GM23248 (cell line): ENCODE results near the gene PIP4K2C. TPM values are rescaled to one million over a fixed set of nuclear protein-coding genes. Genes with fewer than 3 reads are reported as not detected.
"Not testable (repeated sequence)": the region's sequence is repeated elsewhere in the genome, so short reads cannot be mapped to it uniquely, and the experiment has no call there.

Source experiments
- DNase-seq: peaks from one replicate; pipeline ENCODE4 v3.0.0-alpha.2; 2015
- H2AFZ ChIP-seq: fragments of 200-600 bp; sonication (generic); 2 replicates; pipeline ENCODE4 v1.6.1; 2016; ENCODE audit warnings: antibody characterized with exemption
- H3F3A ChIP-seq: fragments of 200-600 bp; sonication (generic); 2 replicates; pipeline ENCODE4 v1.6.1; 2016; ENCODE audit warnings: mild to moderate bottlenecking, antibody characterized with exemption, mixed run types; ENCODE audit not compliant: insufficient read depth
- H3K27ac ChIP-seq: fragments of 200-600 bp; sonication (generic); 2 replicates; pipeline ENCODE4 v1.5.1; 2016; ENCODE audit warnings: mild to moderate bottlenecking
- H3K27me3 ChIP-seq: fragments of 200-600 bp; sonication (generic); replicated peaks from 2 replicates; pipeline ENCODE4 v1.6.1; 2016; ENCODE audit warnings: mild to moderate bottlenecking; ENCODE audit not compliant: insufficient read depth
- H3K36me3 ChIP-seq: fragments of 200-600 bp; sonication (generic); 2 replicates; pipeline ENCODE4 v1.6.1; 2016; ENCODE audit warnings: low read depth, mild to moderate bottlenecking
- H3K4me1 ChIP-seq: fragments of 200-600 bp; sonication (generic); 2 replicates; pipeline ENCODE4 v1.6.1; 2016; ENCODE audit warnings: mild to moderate bottlenecking; ENCODE audit not compliant: insufficient read depth
- H3K4me2 ChIP-seq: fragments of 200-600 bp; sonication (generic); one replicate; pipeline ENCODE4 v1.6.1; 2016; ENCODE audit warnings: mild to moderate bottlenecking; ENCODE audit not compliant: unreplicated experiment
- H3K4me3 ChIP-seq: fragments of 200-600 bp; sonication (generic); 2 replicates; pipeline ENCODE4 v1.5.1; 2016; ENCODE audit warnings: mild to moderate bottlenecking
- H3K79me2 ChIP-seq: fragments of 200-600 bp; sonication (generic); 2 replicates; pipeline ENCODE4 v1.6.1; 2016; ENCODE audit warnings: mild to moderate bottlenecking; ENCODE audit not compliant: insufficient read depth
- H3K9ac ChIP-seq: fragments of 200-600 bp; sonication (generic); 2 replicates; pipeline ENCODE4 v1.6.1; 2016; ENCODE audit warnings: mild to moderate bottlenecking
- H3K9me2 ChIP-seq: fragments of 200-600 bp; sonication (generic); 2 replicates; pipeline ENCODE4 v1.6.1; 2016; ENCODE audit warnings: mixed run types, mild to moderate bottlenecking, moderate library complexity; ENCODE audit not compliant: insufficient read depth
- H3K9me3 ChIP-seq: fragments of 200-600 bp; sonication (generic); one replicate; pipeline ENCODE4 v1.6.1; 2017; ENCODE audit warnings: low read depth
- H4K20me1 ChIP-seq: fragments of 200-600 bp; sonication (generic); 2 replicates; pipeline ENCODE4 v1.6.0; 2016; ENCODE audit not compliant: insufficient read depth
- EZH2 ChIP-seq: fragments of 200-600 bp; sonication (generic); IDR thresholded peaks from 2 replicates; pipeline ENCODE4 v1.6.1; 2018; ENCODE audit warnings: antibody characterized with exemption, mild to moderate bottlenecking; ENCODE audit not compliant: insufficient read depth, poor library complexity, severe bottlenecking
- EZH2phosphoT487 ChIP-seq: fragments of 200-600 bp; sonication (generic); IDR thresholded peaks from 2 replicates; pipeline ENCODE4 v1.6.1; 2018; ENCODE audit warnings: antibody characterized with exemption, moderate library complexity, mild to moderate bottlenecking, low read depth; ENCODE audit not compliant: insufficient read depth
- WGBS, 2 experiments: methylation state at CpG; one replicate each; pipeline ENCODE4 v1.1.6; 2015 to 2017; ENCODE audit warnings: low lambda C conversion rate in 2 of 2, low coverage in 1 of 2; ENCODE audit errors: missing lambda C conversion rate in 2 of 2; 5-methylcytosine and 5-hydroxymethylcytosine counted together
- in situ Hi-C: fragments of 300-500 bp; cut with MboI; formaldehyde crosslinking; loops from 2 replicates; pipeline ENCODE4 v1.15.0; 2020
- polyA plus RNA-seq: library from polyadenylated mRNA; unstranded; fragments of >200 nt; fragmentation: Nextera tagmentation; extraction: Ambion mirVana; gene quantifications from 2 replicates; pipeline ENCODE4 v1.2.1, GENCODE V29; 2016
- total RNA-seq: library from RNA; depleted of rRNA; stranded (reverse); fragments of >200 nt; shearing (Covaris generic); gene quantifications from 2 replicates; pipeline ENCODE4 v1.2.3, GENCODE V29; 2014

Gene PIP4K2C
- total and polyA plus RNA-seq, 2 experiments from 2014 or later: 22.5 to 27.3 TPM

- Histone ChIP-seq H3K79me2 (no peaks in the 10 kb centered on the region), H4K20me1 (no peaks in the 10 kb centered on the region), H3K36me3 (no peaks in the 10 kb centered on the region), H3K9ac (no peak overlapping the region), H3K27ac (no peak overlapping the region), H3K4me2 (no peak overlapping the region), H3K9me2 (no peaks in the 10 kb centered on the region), H2AFZ (no peak overlapping the region), H3F3A (no peaks in the 10 kb centered on the region), H3K9me3 (no peaks in the 10 kb centered on the region), H3K4me1 (no peaks in the 10 kb centered on the region), H3K27me3 (no peaks in the 10 kb centered on the region), H3K4me3 (no peak overlapping the region)
- no peak for DNase-seq
- TF ChIP-seq EZH2: no peak
- TF ChIP-seq EZH2phosphoT487: no peak
- 100% methylated on average over 1 of the region's 1 CpG for WGBS, 2 experiments
- in situ Hi-C loops: no loop called here
These were observed 36.1 kb upstream of the PIP4K2C start for GRCh38 chr12:57554897-57555296.

GRCh38 chr12:57558864-57559263 is 32.1 kb upstream of the PIP4K2C start:
- no peak overlapping the region for H3K9ac ChIP-seq
- TF ChIP-seq EZH2phosphoT487 (no peak), EZH2 (no peak)
- no peaks in the 10 kb centered on the region for H3K9me2 ChIP-seq
- no peaks in the 10 kb centered on the region for H3K79me2 ChIP-seq
- no peak overlapping the region for H3K27ac ChIP-seq
- in situ Hi-C loops: no loop called here
- H3K27me3 ChIP-seq: no peaks in the 10 kb centered on the region
- no peak overlapping the region for H2AFZ ChIP-seq
- 58 to 66% methylated on average over 4 of the region's 4 CpGs for WGBS, 2 experiments
- H3K4me3 ChIP-seq: no peak overlapping the region
- no peak for DNase-seq
- H3K4me1 ChIP-seq: no peaks in the 10 kb centered on the region
- H3K36me3 ChIP-seq: no peaks in the 10 kb centered on the region
- no peaks in the 10 kb centered on the region for H3F3A ChIP-seq
- no peak overlapping the region for H3K4me2 ChIP-seq
- no peaks in the 10 kb centered on the region for H4K20me1 ChIP-seq
- no peaks in the 10 kb centered on the region for H3K9me3 ChIP-seq

DNA sequence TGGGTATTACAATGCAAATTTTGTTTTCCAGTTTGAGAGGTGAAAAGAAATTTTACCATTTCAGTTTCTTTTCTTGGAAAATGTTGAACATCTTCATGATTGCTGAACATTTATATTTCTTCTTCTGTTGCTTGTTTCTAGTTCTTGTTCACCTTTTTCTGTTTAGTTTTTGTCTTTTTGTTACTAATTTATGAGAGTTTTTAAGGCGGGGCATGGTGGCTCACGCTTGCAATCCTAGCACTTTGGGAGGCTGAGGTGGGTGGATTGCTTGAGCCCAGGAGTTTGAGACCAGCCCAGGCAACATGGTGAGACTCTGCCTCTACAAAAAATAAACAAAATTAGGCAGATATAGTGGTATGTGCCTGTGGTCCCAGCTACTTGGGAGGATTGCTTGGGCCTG is 30.5 kb upstream of the PIP4K2C start:
- in situ Hi-C loops: no loop called here
- Histone ChIP-seq H3K27ac (no peak overlapping the region), H3K9ac (no peak overlapping the region), H3K27me3 (no peaks in the 10 kb centered on the region), H2AFZ (no peak overlapping the region), H3F3A (no peaks in the 10 kb centered on the region), H3K4me3 (no peak overlapping the region), H3K79me2 (no peaks in the 10 kb centered on the region), H3K4me1 (no peaks in the 10 kb centered on the region), H3K36me3 (no peaks in the 10 kb centered on the region), H3K9me2 (no peaks in the 10 kb centered on the region), H3K9me3 (no peaks in the 10 kb centered on the region), H4K20me1 (no peaks in the 10 kb centered on the region), H3K4me2 (no peak overlapping the region)
- TF ChIP-seq EZH2phosphoT487: no peak
- TF ChIP-seq EZH2: no peak
- WGBS, 2 experiments: 81 to 89% methylated on average over 2 of the region's 2 CpGs
- DNase-seq: no peak

- H3K27me3 ChIP-seq, H4K20me1 ChIP-seq, H2AFZ ChIP-seq, H3K4me2 ChIP-seq, H3K4me1 ChIP-seq, H3F3A ChIP-seq, H3K36me3 ChIP-seq, H3K9me3 ChIP-seq, H3K79me2 ChIP-seq, in situ Hi-C loops, H3K4me3 ChIP-seq, H3K9ac ChIP-seq, H3K27ac ChIP-seq, H3K9me2 ChIP-seq: not testable (repeated sequence)
- 25 to 31% methylated on average over 1 of the region's 1 CpG for WGBS, 2 experiments
- DNase-seq: peak; percentile 49
These were observed 29.9 kb upstream of the PIP4K2C start for GRCh38 chr12:57561117-57561516.

- H2AFZ ChIP-seq: no peak overlapping the region
- in situ Hi-C loops: no loop called here
- 32 to 41% methylated on average over 4 of the region's 4 CpGs for WGBS, 2 experiments
- H3K36me3 ChIP-seq: no peaks in the 10 kb centered on the region
- DNase-seq: no peak
- H3K9me2 ChIP-seq: no peaks in the 10 kb centered on the region
- H3K27me3 ChIP-seq: no peaks in the 10 kb centered on the region
- no peak overlapping the region for H3K9ac ChIP-seq
- no peaks in the 10 kb centered on the region for H4K20me1 ChIP-seq
- no peak overlapping the region for H3K4me2 ChIP-seq
- H3K79me2 ChIP-seq: no peaks in the 10 kb centered on the region
- H3K4me1 ChIP-seq: no peaks in the 10 kb centered on the region
- no peaks in the 10 kb centered on the region for H3F3A ChIP-seq
- TF ChIP-seq EZH2 (no peak), EZH2phosphoT487 (no peak)
- no peak overlapping the region for H3K27ac ChIP-seq
- no peaks in the 10 kb centered on the region for H3K9me3 ChIP-seq
- H3K4me3 ChIP-seq: no peak overlapping the region
These were observed 27.6 kb upstream of the PIP4K2C start for GRCh38 chr12:57563358-57563757.
